ENCODE data around the gene PSMB1. TPM values are rescaled to one million over a fixed set of nuclear protein-coding genes. Genes with fewer than 3 reads are reported as not detected.

The PSMB1 gene
- total and polyA plus RNA-seq, 7 experiments from 2014 or later: 71.1 to 529 (median 84.8) TPM

GRCh38 chr6:170564936-170565530, 11.9 kb upstream of the PSMB1 start:
- intact Hi-C loops (cut with micrococcal nuclease): no loop called here
- H3K4me1 Mint-ChIP-seq: peaks cover 3 to 34% (median 26%) of the 10 kb centered on the region in 7 donors
- Histone ChIP-seq H3K4me3 (ENCODE audit: low read length) (no peak overlapping the region), H3K4me1 (ENCODE audit: control insufficient read depth in 2 of 2, insufficient read depth in 2 of 2, low read length in 2 of 2) (no peaks in the 10 kb centered on the region), H3K9me3 (ENCODE audit: control insufficient read depth in 2 of 3, low read length in 3 of 3) (no peaks in the 10 kb centered on the region), H3K27me3 (ENCODE audit: control insufficient read depth in 2 of 2, insufficient read depth in 2 of 2, low read length in 2 of 2) (no peaks in the 10 kb centered on the region), H3K27ac (ENCODE audit: low read depth, low read length) (no peak overlapping the region), H3K36me3 (ENCODE audit: control insufficient read depth in 2 of 3, insufficient read depth in 3 of 3, low read length in 3 of 3) (peaks cover 5 to 67% (median 10%) of the 10 kb centered on the region in 3 experiments)
- ChIA-PET CTCF (no interaction called here), POLR2A (interaction anchor here (0.9 kb wide), 1 partner anchor 11 kb away, joined by 3 read pairs; the partner anchor contains the start of gene TBP)
- H3K27me3 Mint-ChIP-seq: no peaks in the 10 kb centered on the region
- DNase-seq (no peak), ATAC-seq (no peak)
- peak overlapping the region in 1 of 9 donors; percentile 25 for H3K27ac Mint-ChIP-seq
- peaks cover 3 to 35% (median 21%) of the 10 kb centered on the region in 5 donors for H3K36me3 Mint-ChIP-seq
- no peak overlapping the region for H3K4me3 Mint-ChIP-seq
- no peaks in the 10 kb centered on the region for H3K9me3 Mint-ChIP-seq

GRCh38 chr6:170561555-170561954, 8.4 kb upstream of the PSMB1 start:
- no peaks in the 10 kb centered on the region for H3K4me1 ChIP-seq (ENCODE audit: control insufficient read depth in 2 of 2, insufficient read depth in 2 of 2, low read length in 2 of 2)
- H3K36me3 ChIP-seq (ENCODE audit: control insufficient read depth in 2 of 3, insufficient read depth in 3 of 3, low read length in 3 of 3): peaks cover 5 to 59% (median 6%) of the 10 kb centered on the region in 3 experiments
- Mint-ChIP-seq H3K36me3 (peaks cover 0 to 29% (median 22%) of the 10 kb centered on the region in 5 donors), H3K4me3 (peak overlapping the region in 1 of 10 donors; percentile 17), H3K27me3 (no peaks in the 10 kb centered on the region), H3K4me1 (peaks cover 19 to 59% (median 50%) of the 10 kb centered on the region in 7 donors), H3K9me3 (no peaks in the 10 kb centered on the region), H3K27ac (no peak overlapping the region)
- DNase-seq (no peak), ATAC-seq (no peak)
- no peak overlapping the region for H3K27ac ChIP-seq (ENCODE audit: low read depth, low read length)
- ChIA-PET POLR2A (no interaction called here), CTCF (interaction anchor here (0.7 kb wide), 1 partner anchor 863 kb away, joined by 3 read pairs; no protein-coding TSS in a partner anchor)
- H3K9me3 ChIP-seq (ENCODE audit: control insufficient read depth in 2 of 3, low read length in 3 of 3): no peaks in the 10 kb centered on the region
- H3K4me3 ChIP-seq (ENCODE audit: low read length): no peak overlapping the region
- intact Hi-C loops (cut with micrococcal nuclease): no loop called here
- H3K27me3 ChIP-seq (ENCODE audit: control insufficient read depth in 2 of 2, insufficient read depth in 2 of 2, low read length in 2 of 2): no peaks in the 10 kb centered on the region

- intact Hi-C loops (cut with micrococcal nuclease): loop anchor here in 1 of 2 donors (2.0 kb wide), 1 partner anchor 1343 kb away; no protein-coding TSS in a partner anchor
- no peaks in the 10 kb centered on the region for H3K9me3 Mint-ChIP-seq
- no peaks in the 10 kb centered on the region for H3K27me3 ChIP-seq (ENCODE audit: control insufficient read depth in 2 of 2, insufficient read depth in 2 of 2, low read length in 2 of 2)
- H3K27ac Mint-ChIP-seq: no peak overlapping the region
- no peak for ATAC-seq
- peak overlapping the region; percentile 91 for H3K4me3 ChIP-seq (ENCODE audit: low read length)
- DNase-seq: no peak
- H3K9me3 ChIP-seq (ENCODE audit: control insufficient read depth in 2 of 3, low read length in 3 of 3): no peaks in the 10 kb centered on the region
- H3K36me3 ChIP-seq (ENCODE audit: control insufficient read depth in 2 of 3, insufficient read depth in 3 of 3, low read length in 3 of 3): peaks cover 0 to 29% (median 3%) of the 10 kb centered on the region in 3 experiments
- ChIA-PET CTCF (no interaction called here), POLR2A (interaction anchor here (1.1 to 1.8 kb wide), 2 partner anchors 29 to 836 kb away, joined by 3 to 6 read pairs; partner anchors contain the start of gene PDCD2)
- H3K4me3 Mint-ChIP-seq: no peak overlapping the region
- H3K4me1 ChIP-seq (ENCODE audit: control insufficient read depth in 2 of 2, insufficient read depth in 2 of 2, low read length in 2 of 2): peaks cover 27% of the 10 kb centered on the region in 2 donors
- no peaks in the 10 kb centered on the region for H3K27me3 Mint-ChIP-seq
- H3K4me1 Mint-ChIP-seq: peaks cover 20 to 46% (median 33%) of the 10 kb centered on the region in 7 donors
- peak overlapping the region; percentile 93 for H3K27ac ChIP-seq (ENCODE audit: low read depth, low read length)
- H3K36me3 Mint-ChIP-seq: peaks cover 0 to 14% (median 7%) of the 10 kb centered on the region in 5 donors
Measured at GRCh38 chr6:170555305-170555704, 2.2 kb upstream of the PSMB1 start.

- DNase-seq: no peak
- intact Hi-C loops (cut with micrococcal nuclease): loop anchor here (1.0 to 5.0 kb wide), 8 partner anchors 30 to 1342 kb away; partner anchors contain the start of genes C6orf120 (in 2 of the 2), DYNLT2 (in 2 of the 2), ERMARD (in 2 of the 2) and FAM120B (in 2 of the 2)
Measured at GRCh38 chr6:170554796-170555137, 1.7 kb upstream of the PSMB1 start.

GRCh38 chr6:170554013-170554795, 1.1 kb upstream of the PSMB1 start, which contains the start of gene TBP:
TBP (plus strand) TSS chr6:170554369; CDS start chr6:170557030, 2,661 bp downstream.
- CTCF ChIA-PET: interaction anchor here (0.7 to 1.3 kb wide), 2 partner anchors 30 to 831 kb away, joined by 3 to 4 read pairs; no protein-coding TSS in a partner anchor
- Histone ChIP-seq H3K4me3 (ENCODE audit: low read length) (peak within 1 kb of the TSS; percentile 91), H3K27ac (ENCODE audit: low read depth, low read length) (peak within 1 kb of the TSS; percentile 93), H3K4me1 (ENCODE audit: control insufficient read depth in 2 of 2, insufficient read depth in 2 of 2, low read length in 2 of 2) (peaks cover 38% of the 10 kb centered on the region in 2 donors), H3K36me3 (ENCODE audit: control insufficient read depth in 2 of 3, insufficient read depth in 3 of 3, low read length in 3 of 3) (peaks cover 0 to 36% (median 7%) of the 10 kb centered on the region in 3 experiments), H3K27me3 (ENCODE audit: control insufficient read depth in 2 of 2, insufficient read depth in 2 of 2, low read length in 2 of 2) (no peaks in the 10 kb centered on the region), H3K9me3 (ENCODE audit: control insufficient read depth in 2 of 3, low read length in 3 of 3) (no peaks in the 10 kb centered on the region)
- H3K9me3 Mint-ChIP-seq: no peaks in the 10 kb centered on the region
- POLR2A ChIA-PET: interaction anchor here (0.8 to 4.0 kb wide), 14 partner anchors 8 to 852 kb away, joined by 3 to 48 read pairs (median 8); partner anchors contain the start of genes C6orf120, DYNLT2, ERMARD and FAM120B
- intact Hi-C loops (cut with micrococcal nuclease): loop anchor here (1.0 to 5.0 kb wide), 8 partner anchors 30 to 1342 kb away; partner anchors contain the start of genes C6orf120 (in 2 of the 2), DYNLT2 (in 2 of the 2), ERMARD (in 2 of the 2) and FAM120B (in 2 of the 2)
- H3K36me3 Mint-ChIP-seq: peaks cover 0 to 15% (median 7%) of the 10 kb centered on the region in 5 donors
- DNase-seq (peak; percentile 90 to 99 (median 97)), ATAC-seq (peak; percentile 95)
- H3K4me1 Mint-ChIP-seq: peaks cover 16 to 46% (median 30%) of the 10 kb centered on the region in 7 donors
- H3K27ac Mint-ChIP-seq: no peak within 1 kb of the TSS
- H3K4me3 Mint-ChIP-seq: no peak within 1 kb of the TSS
- H3K27me3 Mint-ChIP-seq: no peaks in the 10 kb centered on the region

More at GRCh38 chr6:170554796-170555137, 1.7 kb upstream of the PSMB1 start:
- POLR2A ChIA-PET: interaction anchor here (3.0 to 4.0 kb wide), 3 partner anchors 30 to 852 kb away, joined by 22 to 48 read pairs (median 40); partner anchors contain the start of genes C6orf120, DYNLT2, ERMARD and PDCD2
- Mint-ChIP-seq H3K4me3 (no peak overlapping the region), H3K9me3 (no peaks in the 10 kb centered on the region), H3K27ac (no peak overlapping the region), H3K4me1 (peaks cover 20 to 46% (median 31%) of the 10 kb centered on the region in 7 donors), H3K36me3 (peaks cover 0 to 15% (median 7%) of the 10 kb centered on the region in 5 donors), H3K27me3 (no peaks in the 10 kb centered on the region)
- peak overlapping the region; percentile 93 for H3K27ac ChIP-seq (ENCODE audit: low read depth, low read length)
- no peaks in the 10 kb centered on the region for H3K9me3 ChIP-seq (ENCODE audit: control insufficient read depth in 2 of 3, low read length in 3 of 3)
- ATAC-seq: no peak
- H3K4me3 ChIP-seq (ENCODE audit: low read length): peak overlapping the region; percentile 91
- peaks cover 0 to 32% (median 7%) of the 10 kb centered on the region in 3 experiments for H3K36me3 ChIP-seq (ENCODE audit: control insufficient read depth in 2 of 3, insufficient read depth in 3 of 3, low read length in 3 of 3)
- CTCF ChIA-PET: no interaction called here
- peaks cover 32% of the 10 kb centered on the region in 2 donors for H3K4me1 ChIP-seq (ENCODE audit: control insufficient read depth in 2 of 2, insufficient read depth in 2 of 2, low read length in 2 of 2)
- H3K27me3 ChIP-seq (ENCODE audit: control insufficient read depth in 2 of 2, insufficient read depth in 2 of 2, low read length in 2 of 2): no peaks in the 10 kb centered on the region

- peaks cover 40% of the 10 kb centered on the region in 2 donors for H3K4me1 ChIP-seq (ENCODE audit: control insufficient read depth in 2 of 2, insufficient read depth in 2 of 2, low read length in 2 of 2)
- peaks cover 0 to 17% (median 9%) of the 10 kb centered on the region in 5 donors for H3K36me3 Mint-ChIP-seq
- DNase-seq: peak in 1 of 9 donors; percentile 81
Measured at GRCh38 chr6:170553534-170554012, 466 bp upstream of the PSMB1 start.

More at GRCh38 chr6:170553534-170554012, 466 bp upstream of the PSMB1 start:
- H3K9me3 ChIP-seq (ENCODE audit: control insufficient read depth in 2 of 3, low read length in 3 of 3): no peaks in the 10 kb centered on the region
- peak; percentile 71 for ATAC-seq
- no peaks in the 10 kb centered on the region for H3K27me3 Mint-ChIP-seq
- intact Hi-C loops (cut with micrococcal nuclease): loop anchor here (1.0 to 5.0 kb wide), 11 partner anchors 8 to 1341 kb away; partner anchors contain the start of genes C6orf120 (in 2 of the 2), DYNLT2 (in 2 of the 2), ERMARD (in 2 of the 2) and FAM120B (in 2 of the 2)
- no peak overlapping the region for H3K4me3 Mint-ChIP-seq
- no peaks in the 10 kb centered on the region for H3K9me3 Mint-ChIP-seq
- H3K4me3 ChIP-seq (ENCODE audit: low read length): peak overlapping the region; percentile 91
- H3K4me1 Mint-ChIP-seq: peaks cover 10 to 46% (median 23%) of the 10 kb centered on the region in 7 donors
- H3K27ac Mint-ChIP-seq: no peak overlapping the region
- H3K36me3 ChIP-seq (ENCODE audit: control insufficient read depth in 2 of 3, insufficient read depth in 3 of 3, low read length in 3 of 3): peaks cover 0 to 36% (median 7%) of the 10 kb centered on the region in 3 experiments
- POLR2A ChIA-PET: interaction anchor here (0.8 to 4.0 kb wide), 16 partner anchors 8 to 851 kb away, joined by 3 to 48 read pairs (median 6); partner anchors contain the start of genes C6orf120, DYNLT2, ERMARD and FAM120B
- no peaks in the 10 kb centered on the region for H3K27me3 ChIP-seq (ENCODE audit: control insufficient read depth in 2 of 2, insufficient read depth in 2 of 2, low read length in 2 of 2)
- CTCF ChIA-PET: interaction anchor here (0.7 to 1.3 kb wide), 2 partner anchors 30 to 830 kb away, joined by 3 to 4 read pairs; no protein-coding TSS in a partner anchor
- H3K27ac ChIP-seq (ENCODE audit: low read depth, low read length): peak overlapping the region; percentile 93
